Liver (tissue), 9 donors: ENCODE results near the gene ABCA8. TPM values are rescaled to one million over a fixed set of nuclear protein-coding genes. Genes with fewer than 3 reads are reported as not detected.
"Not testable (repeated sequence)": the region's sequence is repeated elsewhere in the genome, so short reads cannot be mapped to it uniquely, and the experiment has no call there.

ENCODE experiments used
- DNase-seq: peaks from one replicate; pipeline ENCODE4 v3.0.0-alpha.2; 2017; ENCODE audit warnings: low spot score
- H3K27ac ChIP-seq, 2 donors: one replicate each; pipeline ENCODE4 v1.7.0; 2013; ENCODE audit warnings: inconsistent platforms in 2 of 2, low read length in 2 of 2, control low read depth in 1 of 2, low read depth in 1 of 2, mild to moderate bottlenecking in 1 of 2
- H3K27me3 ChIP-seq, 4 donors: one replicate each; pipeline versions ENCODE4 v1.6.1 to v1.7.0; 2013; ENCODE audit warnings: low read length in 3 of 4, inconsistent platforms in 1 of 4, mild to moderate bottlenecking in 1 of 4, moderate library complexity in 1 of 4; ENCODE audit not compliant: control insufficient read depth in 4 of 4, insufficient read depth in 4 of 4
- H3K36me3 ChIP-seq, 4 donors: one replicate each; pipeline versions ENCODE4 v1.6.1 to v1.7.0; 2013; ENCODE audit warnings: low read length in 3 of 4, mild to moderate bottlenecking in 3 of 4, low read depth in 1 of 4, moderate library complexity in 1 of 4; ENCODE audit not compliant: control insufficient read depth in 4 of 4, insufficient read depth in 3 of 4
- H3K4me1 ChIP-seq, 4 donors: one replicate each; pipeline versions ENCODE4 v1.6.1 to v1.7.0; 2013; ENCODE audit warnings: low read length in 3 of 4, mild to moderate bottlenecking in 3 of 4, moderate library complexity in 1 of 4; ENCODE audit not compliant: control insufficient read depth in 4 of 4, insufficient read depth in 4 of 4
- H3K4me3 ChIP-seq, 3 donors: one replicate each; pipeline versions ENCODE4 v1.6.1 to v1.7.0; 2013; ENCODE audit warnings: low read length in 3 of 3, control low read depth in 1 of 3, low read depth in 1 of 3, mild to moderate bottlenecking in 1 of 3
- H3K9ac ChIP-seq, 2 donors: one replicate each; pipeline ENCODE4 v1.7.0; 2013; ENCODE audit warnings: low read length in 2 of 2, mild to moderate bottlenecking in 2 of 2, moderate library complexity in 2 of 2, control low read depth in 1 of 2, low read depth in 1 of 2
- H3K9me3 ChIP-seq, 4 donors: one replicate each; pipeline versions ENCODE4 v1.6.1 to v1.7.0; 2013; ENCODE audit warnings: low read length in 3 of 4; ENCODE audit not compliant: control insufficient read depth in 4 of 4
- FOXA1 ChIP-seq: IDR thresholded peaks from 2 replicates; pipeline ENCODE4 v1.6.1; 2016; ENCODE audit warnings: antibody characterized with exemption
- FOXA2 ChIP-seq: IDR thresholded peaks from 2 replicates; pipeline ENCODE4 v1.6.1; 2016; ENCODE audit warnings: antibody characterized with exemption
- HNF4A ChIP-seq, 2 donors: conservative IDR thresholded peaks; 2 replicates each; pipeline ENCODE4 v1.6.1; 2016; ENCODE audit warnings: antibody characterized with exemption in 2 of 2, mild to moderate bottlenecking in 2 of 2
- HNF4G ChIP-seq: IDR thresholded peaks from 2 replicates; pipeline ENCODE4 v1.6.1; 2016; ENCODE audit warnings: antibody characterized with exemption
- JUND ChIP-seq, 2 donors: IDR thresholded peaks; 2 replicates each; pipeline ENCODE4 v1.6.1; 2016; ENCODE audit warnings: antibody characterized with exemption in 2 of 2
- RAD21 ChIP-seq, 2 donors: IDR thresholded peaks; 2 replicates each; pipeline ENCODE4 v1.6.1; 2016; ENCODE audit warnings: antibody characterized with exemption in 2 of 2, mild to moderate bottlenecking in 2 of 2
- RXRA ChIP-seq, 2 donors: IDR thresholded peaks; 2 replicates each; pipeline ENCODE4 v1.6.1; 2017 to 2018; ENCODE audit warnings: antibody characterized with exemption in 2 of 2, mild to moderate bottlenecking in 1 of 2
- SP1 ChIP-seq: IDR thresholded peaks from 2 replicates; pipeline ENCODE4 v1.6.1; 2018; ENCODE audit warnings: antibody characterized with exemption, mild to moderate bottlenecking
- TAF1 ChIP-seq: conservative IDR thresholded peaks from 2 replicates; pipeline ENCODE4 v1.6.1; 2016; ENCODE audit warnings: antibody characterized with exemption, mild to moderate bottlenecking
- WGBS: extraction: QIAGEN DNeasy Blood & Tissue Kit; methylation state at CpG from one replicate; pipeline ENCODE4 v1.1.7; 2013; 5-methylcytosine and 5-hydroxymethylcytosine counted together
- polyA plus RNA-seq, 2 donors: library from polyadenylated mRNA; stranded (reverse) in 1 of 2; unstranded in 1 of 2; fragments of 200-250 nt in 1 of 2; fragments of >200 nt in 1 of 2; fragmentation: Nextera tagmentation in 1 of 2; extraction: Ambion mirVana in 1 of 2; gene quantifications; one replicate each; pipeline versions ENCODE4 v1.2.1 to v1.2.3, GENCODE V29; 2013 to 2015
- total RNA-seq, 2 donors: library from RNA; depleted of rRNA; stranded (reverse); fragments of >200 nt; gene quantifications; one replicate each; pipeline ENCODE4 v1.2.3, GENCODE V29; 2014
- TF ChIP-seq, protein P1 (sequence below): IDR thresholded peaks from 2 replicates; pipeline ENCODE4 v1.6.1; 2016; ENCODE audit warnings: antibody characterized with exemption
- TF ChIP-seq, protein P2 (sequence below): IDR thresholded peaks from 2 replicates; pipeline ENCODE4 v1.6.1; 2016; ENCODE audit warnings: antibody characterized with exemption
- TF ChIP-seq, protein P3 (sequence below): fragments of 150-350 bp; IDR thresholded peaks from 2 replicates; pipeline ENCODE4 v1.5.1; 2017; ENCODE audit warnings: improper control_type of control experiment, low read depth, low read length; ENCODE audit not compliant: missing input control
- donor health status: healthy.
- donor health status: healthy.
- donor health status: healthy.
- donor health status: healthy.
- donor health status: healthy.

ABCA8 gene
- total and polyA plus RNA-seq, 4 donors, result 9.3 to 72.2 (median 14.0) TPM

DNA sequence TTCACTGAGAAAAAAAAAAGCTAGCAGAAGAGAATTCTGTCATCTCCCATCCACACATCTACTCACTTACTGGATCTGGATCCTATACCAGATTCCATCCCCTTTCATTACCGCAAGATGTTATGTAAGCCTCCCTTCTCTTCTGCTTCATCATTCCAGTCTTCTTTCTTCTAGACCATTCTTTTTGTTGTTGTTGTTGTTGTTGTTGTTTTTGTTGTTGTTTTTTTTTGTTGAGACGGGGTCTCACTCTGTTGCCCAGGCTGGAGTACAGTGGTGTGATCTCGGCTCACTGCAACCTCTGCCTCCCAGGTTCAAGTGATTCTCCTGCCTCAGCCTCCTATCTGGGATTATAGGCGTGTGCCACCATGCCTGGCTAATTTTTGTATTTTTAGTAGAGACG lies 131.0 kb downstream of the ABCA8 start:
- H3K9ac ChIP-seq, result peak overlapping the region in 1 of 2 donors; percentile 65
- DNase-seq, H3K27me3 ChIP-seq, H3K36me3 ChIP-seq, H3K9me3 ChIP-seq: not testable (repeated sequence)
- WGBS, result 81% methylated on average over 5 of the region's 5 CpGs
- peak overlapping the region in 1 of 3 donors; percentile 20 for H3K4me3 ChIP-seq
- peaks cover 6 to 50% (median 32%) of the 10 kb centered on the region in 4 donors for H3K4me1 ChIP-seq
- peak overlapping the region; percentile 83 to 86 for H3K27ac ChIP-seq

DNA sequence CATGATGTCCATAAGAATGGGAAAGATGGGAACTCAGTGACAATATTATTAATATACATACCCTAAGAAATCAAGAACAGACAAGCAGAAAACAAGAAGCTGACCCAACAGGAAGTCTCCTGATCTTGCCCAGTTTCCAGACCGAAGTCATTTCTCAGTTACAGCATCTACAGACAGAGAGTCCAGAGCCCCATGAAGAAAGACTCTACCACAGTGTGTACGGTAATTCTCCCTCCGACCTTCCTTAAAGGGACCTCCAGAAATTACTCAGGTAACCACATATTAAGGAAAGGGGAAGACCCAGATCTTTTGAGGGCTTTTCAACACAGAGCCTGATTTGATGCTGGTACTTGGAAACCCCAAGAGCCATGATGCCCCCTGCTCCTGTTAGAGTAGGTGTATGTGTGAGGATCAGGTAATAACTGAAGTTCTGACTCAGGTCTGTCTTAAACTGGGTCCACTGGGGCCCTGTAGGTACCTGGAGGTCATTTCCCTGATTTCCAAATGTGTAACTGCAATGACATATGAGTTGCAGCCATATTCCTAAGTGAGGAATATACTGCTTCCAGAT lies 132.4 kb downstream of the ABCA8 start:
- DNase-seq, result no peak
- 88% methylated on average over 3 of the region's 3 CpGs for WGBS
- Histone ChIP-seq H3K27me3 (no peaks in the 10 kb centered on the region), H3K9ac (peak overlapping the region in 1 of 2 donors; percentile 42), H3K36me3 (no peaks in the 10 kb centered on the region), H3K9me3 (no peaks in the 10 kb centered on the region), H3K27ac (peak overlapping the region; percentile 83 to 86), H3K4me1 (peaks cover 6 to 53% (median 37%) of the 10 kb centered on the region in 4 donors), H3K4me3 (no peak overlapping the region)
- TF ChIP-seq, protein P1, sequence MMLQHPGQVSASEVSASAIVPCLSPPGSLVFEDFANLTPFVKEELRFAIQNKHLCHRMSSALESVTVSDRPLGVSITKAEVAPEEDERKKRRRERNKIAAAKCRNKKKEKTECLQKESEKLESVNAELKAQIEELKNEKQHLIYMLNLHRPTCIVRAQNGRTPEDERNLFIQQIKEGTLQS, result no peak
- TF ChIP-seq RAD21 (IDR thresholded peaks at IDR 0.05), result no peak
- TF ChIP-seq SP1, result no peak
- TF ChIP-seq RXRA (IDR thresholded peaks at IDR 0.05), result no peak
- TF ChIP-seq FOXA1, result no peak
- TF ChIP-seq JUND (IDR thresholded peaks at IDR 0.05), result no peak
- TF ChIP-seq TAF1, result no peak
- TF ChIP-seq, protein P2, sequence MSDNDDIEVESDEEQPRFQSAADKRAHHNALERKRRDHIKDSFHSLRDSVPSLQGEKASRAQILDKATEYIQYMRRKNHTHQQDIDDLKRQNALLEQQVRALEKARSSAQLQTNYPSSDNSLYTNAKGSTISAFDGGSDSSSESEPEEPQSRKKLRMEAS, result no peak

DNA sequence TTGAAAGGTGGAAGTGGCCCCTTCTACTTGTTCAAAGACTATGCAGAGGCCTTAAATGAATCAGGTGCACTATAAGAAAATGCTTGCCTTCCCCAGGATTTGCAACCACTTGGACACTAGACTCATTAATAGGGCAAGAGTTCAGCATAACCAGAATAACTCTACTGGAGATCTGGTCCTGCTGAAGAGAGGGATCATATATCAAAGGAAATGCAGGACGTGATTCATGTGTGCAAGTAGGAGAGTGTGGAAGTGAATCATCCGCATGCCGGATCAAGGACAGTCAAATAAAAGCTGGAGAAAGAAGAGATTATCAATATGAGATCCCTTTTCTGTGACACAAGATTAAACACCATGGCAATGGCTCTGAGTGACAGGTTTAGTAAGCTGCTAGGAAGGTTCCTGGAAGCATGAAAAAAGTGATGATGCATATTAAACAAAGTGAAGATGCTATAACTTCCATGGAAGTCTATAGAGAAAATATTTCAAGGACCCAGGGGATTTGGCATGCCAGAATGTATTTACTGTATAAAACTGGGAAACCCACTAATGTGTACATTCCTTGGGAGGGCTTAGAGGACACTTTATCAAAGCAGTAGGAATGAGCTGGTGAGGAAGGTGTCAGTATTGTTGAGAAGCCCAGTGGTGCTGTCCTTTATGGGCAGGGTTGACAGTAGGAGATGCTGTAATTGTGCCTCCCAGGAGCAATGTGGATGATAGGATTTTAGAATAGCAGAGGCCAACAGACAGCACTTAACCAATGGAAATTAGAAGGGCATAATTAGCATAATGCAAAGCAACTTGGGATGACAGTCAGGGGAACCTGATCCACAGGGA lies 133.1 kb downstream of the ABCA8 start:
- DNase-seq, result no peak
- no peaks in the 10 kb centered on the region for H3K36me3 ChIP-seq
- H3K9ac ChIP-seq, result peak overlapping the region in 1 of 2 donors; percentile 16
- whole genome bisulfite sequencing, result 41% methylated on average over 3 of the region's 3 CpGs
- peak in 1 of 2 donors; percentile 3 for TF ChIP-seq RAD21 (IDR thresholded peaks at IDR 0.05)
- peak in 1 of 2 donors; percentile 8 for TF ChIP-seq HNF4A (conservative IDR thresholded peaks at IDR 0.05)
- TF ChIP-seq HNF4G, result no peak
- TF ChIP-seq FOXA2, result no peak
- peak in 1 of 2 donors; percentile 22 for TF ChIP-seq JUND (IDR thresholded peaks at IDR 0.05)
- TF ChIP-seq, protein P1, result no peak
- TF ChIP-seq, protein P3, sequence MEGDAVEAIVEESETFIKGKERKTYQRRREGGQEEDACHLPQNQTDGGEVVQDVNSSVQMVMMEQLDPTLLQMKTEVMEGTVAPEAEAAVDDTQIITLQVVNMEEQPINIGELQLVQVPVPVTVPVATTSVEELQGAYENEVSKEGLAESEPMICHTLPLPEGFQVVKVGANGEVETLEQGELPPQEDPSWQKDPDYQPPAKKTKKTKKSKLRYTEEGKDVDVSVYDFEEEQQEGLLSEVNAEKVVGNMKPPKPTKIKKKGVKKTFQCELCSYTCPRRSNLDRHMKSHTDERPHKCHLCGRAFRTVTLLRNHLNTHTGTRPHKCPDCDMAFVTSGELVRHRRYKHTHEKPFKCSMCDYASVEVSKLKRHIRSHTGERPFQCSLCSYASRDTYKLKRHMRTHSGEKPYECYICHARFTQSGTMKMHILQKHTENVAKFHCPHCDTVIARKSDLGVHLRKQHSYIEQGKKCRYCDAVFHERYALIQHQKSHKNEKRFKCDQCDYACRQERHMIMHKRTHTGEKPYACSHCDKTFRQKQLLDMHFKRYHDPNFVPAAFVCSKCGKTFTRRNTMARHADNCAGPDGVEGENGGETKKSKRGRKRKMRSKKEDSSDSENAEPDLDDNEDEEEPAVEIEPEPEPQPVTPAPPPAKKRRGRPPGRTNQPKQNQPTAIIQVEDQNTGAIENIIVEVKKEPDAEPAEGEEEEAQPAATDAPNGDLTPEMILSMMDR, result no peak
- TF ChIP-seq, protein P2, result peak; percentile 6
- no peak for TF ChIP-seq FOXA1
- TF ChIP-seq SP1, result no peak
- no peak overlapping the region for H3K4me3 ChIP-seq
- H3K4me1 ChIP-seq, result peaks cover 6 to 53% (median 37%) of the 10 kb centered on the region in 4 donors
- no peaks in the 10 kb centered on the region for H3K9me3 ChIP-seq
- H3K27ac ChIP-seq, result peak overlapping the region; percentile 83 to 86
- no peaks in the 10 kb centered on the region for H3K27me3 ChIP-seq
